Neural cell (in vitro differentiated cells): Measurements from ENCODE around the gene RETSAT. TPM values are rescaled to one million over a fixed set of nuclear protein-coding genes. Genes with fewer than 3 reads are reported as not detected.

Source experiments
- H2AFZ ChIP-seq: fragments of 200-600, 300-800 bp; sonication (generic), shearing (Covaris generic); 2 replicates; pipeline ENCODE4 v1.6.0; 2014; ENCODE audit warnings: low read depth, mild to moderate bottlenecking, antibody characterized with exemption, low read length, moderate library complexity
- H3F3A ChIP-seq: fragments of 200-600 bp; shearing (Covaris generic); 2 replicates; pipeline ENCODE4 v1.6.1; 2016; ENCODE audit warnings: mild to moderate bottlenecking, moderate library complexity, mixed read lengths, antibody characterized with exemption, low read length; ENCODE audit not compliant: insufficient read depth, poor library complexity, severe bottlenecking
- H3K27ac ChIP-seq: fragments of 200-600, 300-800 bp; sonication (generic), shearing (Covaris generic); 2 replicates; pipeline ENCODE4 v1.5.1; 2014; ENCODE audit warnings: mild to moderate bottlenecking, low read length, moderate library complexity
- H3K27me3 ChIP-seq: fragments of 300-800, 200-600 bp; sonication (generic), shearing (Covaris generic); 2 replicates; pipeline ENCODE4 v1.6.0; 2014; ENCODE audit warnings: mild to moderate bottlenecking, low read depth, low read length, moderate library complexity; ENCODE audit not compliant: insufficient read depth
- H3K36me3 ChIP-seq: fragments of 300-800, 200-600 bp; sonication (generic), shearing (Covaris generic); 2 replicates; pipeline ENCODE4 v1.5.1; 2014; ENCODE audit warnings: mild to moderate bottlenecking, antibody characterized with exemption, low read length, moderate library complexity; ENCODE audit not compliant: insufficient read depth
- H3K4me2 ChIP-seq: fragments of 300-800, 200-600 bp; sonication (generic), shearing (Covaris generic); 2 replicates; pipeline ENCODE4 v1.6.0; 2014; ENCODE audit warnings: mild to moderate bottlenecking, low read length
- H3K4me3 ChIP-seq: fragments of 300-800, 200-600 bp; sonication (generic), shearing (Covaris generic); 2 replicates; pipeline ENCODE4 v1.5.1; 2014; ENCODE audit warnings: mild to moderate bottlenecking, low read length, moderate library complexity
- H3K79me2 ChIP-seq: fragments of 200-600 bp; shearing (Covaris generic); replicated peaks from 2 replicates; pipeline ENCODE4 v1.6.0; 2014; ENCODE audit warnings: mild to moderate bottlenecking, low read length, moderate library complexity; ENCODE audit not compliant: insufficient read depth
- H3K9ac ChIP-seq: fragments of 300-800, 200-600 bp; sonication (generic), shearing (Covaris generic); 2 replicates; pipeline ENCODE4 v1.6.1; 2016; ENCODE audit warnings: mild to moderate bottlenecking, low read length, mixed read lengths
- H3K9me2 ChIP-seq: fragments of 200-600 bp; shearing (Covaris generic); 2 replicates; pipeline ENCODE4 v1.6.1; 2016; ENCODE audit warnings: mild to moderate bottlenecking, low read length, mixed read lengths; ENCODE audit not compliant: insufficient read depth
- H3K9me3 ChIP-seq: fragments of 200-600, 300-800 bp; sonication (generic), shearing (Covaris generic); 2 replicates; pipeline ENCODE4 v1.6.1; 2016; ENCODE audit warnings: mild to moderate bottlenecking, mixed run types, low read length, moderate library complexity, mixed read lengths
- H4K20me1 ChIP-seq: fragments of 200-600 bp; shearing (Covaris generic); 2 replicates; pipeline ENCODE4 v1.6.1; 2016; ENCODE audit warnings: mild to moderate bottlenecking, mixed run types; ENCODE audit not compliant: insufficient read depth
- EP300 ChIP-seq: fragments of 450-650 bp; conservative IDR thresholded peaks from 2 replicates; pipeline ENCODE4 v1.6.1; 2014; ENCODE audit warnings: antibody characterized with exemption, mild to moderate bottlenecking, moderate library complexity; ENCODE audit not compliant: poor library complexity, severe bottlenecking
- EZH2 ChIP-seq: fragments of 200-600, 300-800 bp; shearing (Covaris generic), sonication (generic); IDR thresholded peaks from 2 replicates; pipeline ENCODE4 v1.6.1; 2014; ENCODE audit warnings: antibody characterized with exemption, low read length, borderline replicate concordance, mild to moderate bottlenecking; ENCODE audit not compliant: insufficient read depth, poor library complexity, severe bottlenecking
- MXI1 ChIP-seq: fragments of 450-650 bp; conservative IDR thresholded peaks from 2 replicates; pipeline ENCODE4 v1.6.1; 2014; ENCODE audit warnings: antibody characterized with exemption, mild to moderate bottlenecking; ENCODE audit not compliant: poor library complexity, severe bottlenecking
- POLR2AphosphoS5 ChIP-seq: IDR thresholded peaks from 2 replicates; pipeline ENCODE4 v1.6.1; 2012
- RAD21 ChIP-seq: fragments of 450-650 bp; conservative IDR thresholded peaks from 2 replicates; pipeline ENCODE4 v1.6.1; 2014; ENCODE audit warnings: antibody characterized with exemption, mild to moderate bottlenecking, moderate library complexity
- REST ChIP-seq: IDR thresholded peaks from 2 replicates; pipeline ENCODE4 v1.6.1; 2012; ENCODE audit warnings: borderline replicate concordance
- SMC3 ChIP-seq: fragments of 450-650 bp; conservative IDR thresholded peaks from 2 replicates; pipeline ENCODE4 v1.6.1; 2014; ENCODE audit warnings: antibody characterized with exemption, mild to moderate bottlenecking, moderate library complexity; ENCODE audit not compliant: poor library complexity
- TAF1 ChIP-seq: IDR thresholded peaks from 2 replicates; pipeline ENCODE4 v1.6.1; 2012; ENCODE audit warnings: low read depth
- polyA plus RNA-seq: library from polyadenylated mRNA; depleted of rRNA; stranded (reverse); fragments of >200 nt; gene quantifications from 2 replicates; pipeline ENCODE4 v1.2.3, GENCODE V29; 2014
- TF ChIP-seq, protein P1 (sequence below): fragments of 450-650 bp; IDR thresholded peaks from 2 replicates; pipeline ENCODE4 v1.5.1; 2014; ENCODE audit warnings: antibody characterized with exemption, mild to moderate bottlenecking, moderate library complexity; ENCODE audit not compliant: poor library complexity, severe bottlenecking

Gene RETSAT
- polyA plus RNA-seq, 1 donor from 2014 or later: 10.9 TPM

DNA sequence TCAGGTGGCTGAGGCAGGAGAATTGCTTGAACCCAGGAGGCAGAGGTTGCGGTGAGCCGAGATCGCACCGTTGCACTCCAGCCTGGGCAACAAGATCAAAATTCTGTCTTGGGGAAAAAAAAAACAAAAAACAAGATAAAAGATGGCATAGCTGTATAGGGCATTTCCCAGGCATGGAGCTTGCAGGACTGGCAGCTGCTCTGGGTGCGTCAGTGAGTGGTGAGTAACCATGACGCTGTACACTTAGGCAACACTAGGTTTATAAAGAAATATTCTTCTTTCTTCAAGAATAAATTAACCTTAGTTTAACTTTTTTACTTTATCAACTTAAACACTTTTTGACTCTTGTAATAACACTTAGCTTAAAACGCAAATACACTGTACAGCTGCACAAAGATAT is 41.9 kb downstream of the RETSAT start:
- TF ChIP-seq SMC3 (no peak), POLR2AphosphoS5 (no peak), EP300 (no peak), MXI1 (no peak), EZH2 (no peak), TAF1 (no peak), REST (no peak), RAD21 (no peak)
- TF ChIP-seq, protein P1, sequence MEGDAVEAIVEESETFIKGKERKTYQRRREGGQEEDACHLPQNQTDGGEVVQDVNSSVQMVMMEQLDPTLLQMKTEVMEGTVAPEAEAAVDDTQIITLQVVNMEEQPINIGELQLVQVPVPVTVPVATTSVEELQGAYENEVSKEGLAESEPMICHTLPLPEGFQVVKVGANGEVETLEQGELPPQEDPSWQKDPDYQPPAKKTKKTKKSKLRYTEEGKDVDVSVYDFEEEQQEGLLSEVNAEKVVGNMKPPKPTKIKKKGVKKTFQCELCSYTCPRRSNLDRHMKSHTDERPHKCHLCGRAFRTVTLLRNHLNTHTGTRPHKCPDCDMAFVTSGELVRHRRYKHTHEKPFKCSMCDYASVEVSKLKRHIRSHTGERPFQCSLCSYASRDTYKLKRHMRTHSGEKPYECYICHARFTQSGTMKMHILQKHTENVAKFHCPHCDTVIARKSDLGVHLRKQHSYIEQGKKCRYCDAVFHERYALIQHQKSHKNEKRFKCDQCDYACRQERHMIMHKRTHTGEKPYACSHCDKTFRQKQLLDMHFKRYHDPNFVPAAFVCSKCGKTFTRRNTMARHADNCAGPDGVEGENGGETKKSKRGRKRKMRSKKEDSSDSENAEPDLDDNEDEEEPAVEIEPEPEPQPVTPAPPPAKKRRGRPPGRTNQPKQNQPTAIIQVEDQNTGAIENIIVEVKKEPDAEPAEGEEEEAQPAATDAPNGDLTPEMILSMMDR: no peak
- Histone ChIP-seq H3K9ac (no peak overlapping the region), H3K4me2 (no peak overlapping the region), H3K36me3 (no peaks in the 10 kb centered on the region), H2AFZ (no peak overlapping the region), H3K27me3 (no peaks in the 10 kb centered on the region), H3K4me3 (no peak overlapping the region), H3F3A (no peaks in the 10 kb centered on the region), H4K20me1 (no peaks in the 10 kb centered on the region), H3K27ac (no peak overlapping the region), H3K9me2 (no peaks in the 10 kb centered on the region), H3K9me3 (no peaks in the 10 kb centered on the region), H3K79me2 (no peaks in the 10 kb centered on the region)

DNA sequence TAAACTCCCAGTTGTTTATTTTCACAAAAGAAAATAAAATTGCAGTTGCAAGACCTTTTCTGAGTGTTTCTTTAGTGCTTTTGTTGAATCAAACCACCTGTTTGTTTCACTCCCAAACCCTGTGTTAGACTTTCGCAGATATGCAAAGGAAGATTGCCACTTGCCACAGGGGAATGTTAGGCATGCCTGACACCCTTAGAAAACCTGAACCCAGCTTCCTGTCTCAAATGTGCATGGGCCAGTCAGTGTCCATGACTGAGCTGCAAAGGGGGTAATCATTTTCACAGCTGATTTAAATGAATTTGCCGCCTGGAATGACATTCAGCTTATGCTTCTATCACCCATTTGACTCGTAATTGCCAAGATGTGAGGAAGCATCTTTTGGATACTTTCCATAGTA is 44.0 kb downstream of the RETSAT start:
- Histone ChIP-seq H3K9me3 (no peaks in the 10 kb centered on the region), H3K27ac (no peak overlapping the region), H3K27me3 (no peaks in the 10 kb centered on the region), H3K4me3 (no peak overlapping the region), H2AFZ (no peak overlapping the region), H3F3A (no peaks in the 10 kb centered on the region), H3K36me3 (no peaks in the 10 kb centered on the region), H4K20me1 (no peaks in the 10 kb centered on the region), H3K4me2 (no peak overlapping the region), H3K79me2 (no peaks in the 10 kb centered on the region), H3K9me2 (no peaks in the 10 kb centered on the region), H3K9ac (no peak overlapping the region)
- TF ChIP-seq TAF1 (no peak), POLR2AphosphoS5 (no peak), RAD21 (no peak), REST (no peak), MXI1 (no peak), EP300 (no peak), SMC3 (no peak), EZH2 (no peak)
- TF ChIP-seq, protein P1: no peak
